ENCODE measurements around the gene UFL1.

DNA sequence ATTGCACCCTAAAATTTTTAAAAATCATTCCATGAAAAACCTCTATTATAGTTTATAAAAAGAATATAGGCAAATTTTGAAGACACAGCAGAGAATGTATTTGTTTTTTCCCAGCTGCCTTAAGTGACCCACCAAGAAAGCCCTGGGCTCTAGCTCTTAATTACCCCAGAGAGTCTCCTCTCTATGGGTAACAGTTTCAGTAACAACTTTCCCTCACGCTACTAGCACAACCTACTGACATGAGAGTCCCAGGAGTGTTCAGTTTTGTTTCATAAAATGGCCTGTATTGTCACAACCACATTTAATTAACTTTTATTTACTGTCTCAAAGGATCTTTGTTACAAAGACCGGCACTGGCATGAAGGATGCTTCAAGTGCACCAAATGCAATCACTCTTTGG lies 82.8 kb downstream of the UFL1 start:
- TF ChIP-seq, protein P1, sequence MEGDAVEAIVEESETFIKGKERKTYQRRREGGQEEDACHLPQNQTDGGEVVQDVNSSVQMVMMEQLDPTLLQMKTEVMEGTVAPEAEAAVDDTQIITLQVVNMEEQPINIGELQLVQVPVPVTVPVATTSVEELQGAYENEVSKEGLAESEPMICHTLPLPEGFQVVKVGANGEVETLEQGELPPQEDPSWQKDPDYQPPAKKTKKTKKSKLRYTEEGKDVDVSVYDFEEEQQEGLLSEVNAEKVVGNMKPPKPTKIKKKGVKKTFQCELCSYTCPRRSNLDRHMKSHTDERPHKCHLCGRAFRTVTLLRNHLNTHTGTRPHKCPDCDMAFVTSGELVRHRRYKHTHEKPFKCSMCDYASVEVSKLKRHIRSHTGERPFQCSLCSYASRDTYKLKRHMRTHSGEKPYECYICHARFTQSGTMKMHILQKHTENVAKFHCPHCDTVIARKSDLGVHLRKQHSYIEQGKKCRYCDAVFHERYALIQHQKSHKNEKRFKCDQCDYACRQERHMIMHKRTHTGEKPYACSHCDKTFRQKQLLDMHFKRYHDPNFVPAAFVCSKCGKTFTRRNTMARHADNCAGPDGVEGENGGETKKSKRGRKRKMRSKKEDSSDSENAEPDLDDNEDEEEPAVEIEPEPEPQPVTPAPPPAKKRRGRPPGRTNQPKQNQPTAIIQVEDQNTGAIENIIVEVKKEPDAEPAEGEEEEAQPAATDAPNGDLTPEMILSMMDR (IDR thresholded peaks at IDR 0.05): no peak
- TF ChIP-seq POLR2A (IDR thresholded peaks at IDR 0.05): no peak

Data from prostate gland (tissue), 2 donors.